Activated CD4-positive, alpha-beta T cell treated with anti-CD3 and anti-CD28 coated beads, Interleukin-2, amount 10 ng/mL, durations not matched to agents 7 days and 5 days (primary cell): Measurements from ENCODE around the gene IL1RL1. TPM values are rescaled to one million over a fixed set of nuclear protein-coding genes. Genes with fewer than 3 reads are reported as not detected.

Experiments used
- CTCF ChIA-PET: fragments of 350-600 bp; sonication (Branson Sonifier 250); formaldehyde crosslinking; loops from one replicate; lab custom pipeline; 2021; ENCODE audit warnings: antibody characterized with exemption; lab: Charles Lee
- POLR2A ChIA-PET: fragments of 350-600 bp; sonication (Branson Sonifier 250); formaldehyde crosslinking; loops from one replicate; lab custom pipeline; 2021; ENCODE audit warnings: antibody characterized with exemption; lab: Charles Lee
- DNase-seq: peaks from one replicate; pipeline ENCODE4 v3.0.0-alpha.2; 2020
- H3K27ac Mint-ChIP-seq: one replicate; pipeline ENCODE4 v1.8.0; 2021; ENCODE audit warnings: mild to moderate bottlenecking, moderate library complexity, mixed read lengths
- H3K27me3 Mint-ChIP-seq: one replicate; pipeline ENCODE4 v1.8.0; 2021; ENCODE audit warnings: mixed read lengths
- H3K36me3 Mint-ChIP-seq: one replicate; pipeline ENCODE4 v1.8.0; 2021; ENCODE audit warnings: low read depth, mixed read lengths
- H3K4me1 Mint-ChIP-seq: one replicate; pipeline ENCODE4 v1.8.0; 2021; ENCODE audit warnings: mixed read lengths
- H3K4me3 Mint-ChIP-seq: one replicate; pipeline ENCODE4 v1.8.0; 2021; ENCODE audit warnings: mild to moderate bottlenecking, moderate library complexity, mixed read lengths
- H3K9me3 Mint-ChIP-seq: one replicate; pipeline ENCODE4 v1.8.0; 2021; ENCODE audit warnings: mixed read lengths
- total RNA-seq, 2 experiments: library from RNA; stranded (reverse); gene quantifications; one replicate each; pipeline ENCODE4 v1.2.3, GENCODE V29; 2021

The IL1RL1 gene
- total RNA-seq, 2 experiments from 2014 or later, result 0.12 TPM; not detected in 1

DNA sequence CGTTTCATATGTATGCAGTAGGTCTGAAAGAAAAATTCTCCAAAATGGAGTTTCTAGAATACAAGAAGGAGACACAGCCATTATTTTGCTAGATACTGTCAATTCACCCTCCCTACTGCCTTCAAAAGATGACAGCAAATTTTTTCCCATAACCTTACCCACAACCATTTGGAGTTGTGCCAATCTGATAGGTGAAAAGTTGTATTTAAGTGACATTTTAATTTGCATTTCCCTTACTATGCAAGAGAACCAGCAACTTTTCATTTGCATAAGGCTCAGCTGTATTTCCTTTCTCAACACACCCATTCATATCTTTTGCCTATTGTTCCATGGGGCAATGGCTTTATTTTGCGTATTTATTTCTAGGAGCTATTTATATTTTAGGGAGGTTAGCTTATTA is 80.2 kb downstream of the IL1RL1 start:
- no peak overlapping the region for H3K27ac Mint-ChIP-seq
- no peak for DNase-seq
- H3K36me3 Mint-ChIP-seq, result peaks cover 58% of the 10 kb centered on the region
- CTCF ChIA-PET, result interaction anchor here (2.3 kb wide), 1 partner anchor 17 kb away, joined by 7 read pairs; no protein-coding TSS in a partner anchor
- peaks cover 2% of the 10 kb centered on the region for H3K9me3 Mint-ChIP-seq
- H3K27me3 Mint-ChIP-seq, result no peaks in the 10 kb centered on the region
- H3K4me3 Mint-ChIP-seq, result no peak overlapping the region
- POLR2A ChIA-PET, result no interaction called here
- H3K4me1 Mint-ChIP-seq, result peaks cover 11% of the 10 kb centered on the region

DNA sequence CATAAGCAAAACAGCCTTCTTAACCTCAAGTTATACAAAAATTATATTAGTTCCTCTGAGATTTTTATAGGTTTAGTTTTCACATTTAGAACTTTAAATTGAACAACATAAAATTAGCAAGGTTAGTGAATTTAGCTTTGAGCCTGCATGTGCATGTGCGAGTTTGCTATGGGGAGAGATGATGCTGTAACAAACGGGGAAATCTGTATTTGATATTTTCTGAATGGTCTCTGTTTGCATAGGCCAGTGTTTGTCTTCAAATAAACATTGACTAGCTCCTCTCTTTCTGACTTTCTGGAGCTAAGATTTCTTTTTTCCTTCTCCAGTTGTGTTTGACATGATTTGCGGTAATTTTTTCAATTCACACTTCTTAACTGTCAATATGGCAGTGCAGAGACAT is 80.7 kb downstream of the IL1RL1 start:
- H3K36me3 Mint-ChIP-seq, result peaks cover 53% of the 10 kb centered on the region
- ChIA-PET CTCF (interaction anchor here (2.3 kb wide), 1 partner anchor 17 kb away, joined by 7 read pairs; no protein-coding TSS in a partner anchor), POLR2A (no interaction called here)
- no peak overlapping the region for H3K4me3 Mint-ChIP-seq
- H3K4me1 Mint-ChIP-seq, result peaks cover 11% of the 10 kb centered on the region
- no peak for DNase-seq
- H3K9me3 Mint-ChIP-seq, result peaks cover 2% of the 10 kb centered on the region
- no peaks in the 10 kb centered on the region for H3K27me3 Mint-ChIP-seq
- no peak overlapping the region for H3K27ac Mint-ChIP-seq

DNA sequence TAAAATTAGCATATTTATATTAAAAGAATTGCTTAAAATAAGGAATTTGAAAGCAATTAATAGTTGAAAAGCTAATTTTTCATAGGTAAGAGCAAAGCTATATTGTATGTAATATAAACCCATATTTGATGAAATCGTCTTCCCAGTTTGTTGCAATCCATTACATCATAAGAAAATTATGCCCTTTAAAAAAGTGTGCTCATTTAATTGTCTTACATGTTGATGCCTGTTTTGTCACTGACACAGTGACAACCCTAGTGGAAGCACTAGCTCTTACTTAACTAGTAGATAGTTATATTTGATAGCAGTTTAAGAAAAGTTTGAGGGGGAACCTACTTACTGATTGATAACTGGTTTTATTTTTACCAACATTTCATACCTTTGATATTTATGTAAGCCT is 81.6 kb downstream of the IL1RL1 start:
- Mint-ChIP-seq H3K4me3 (no peak overlapping the region), H3K36me3 (peaks cover 47% of the 10 kb centered on the region), H3K4me1 (peaks cover 10% of the 10 kb centered on the region), H3K27ac (no peak overlapping the region), H3K9me3 (peaks cover 2% of the 10 kb centered on the region), H3K27me3 (no peaks in the 10 kb centered on the region)
- POLR2A ChIA-PET, result no interaction called here
- CTCF ChIA-PET, result interaction anchor here (2.3 kb wide), 1 partner anchor 16 kb away, joined by 7 read pairs; no protein-coding TSS in a partner anchor
- DNase-seq, result no peak

DNA sequence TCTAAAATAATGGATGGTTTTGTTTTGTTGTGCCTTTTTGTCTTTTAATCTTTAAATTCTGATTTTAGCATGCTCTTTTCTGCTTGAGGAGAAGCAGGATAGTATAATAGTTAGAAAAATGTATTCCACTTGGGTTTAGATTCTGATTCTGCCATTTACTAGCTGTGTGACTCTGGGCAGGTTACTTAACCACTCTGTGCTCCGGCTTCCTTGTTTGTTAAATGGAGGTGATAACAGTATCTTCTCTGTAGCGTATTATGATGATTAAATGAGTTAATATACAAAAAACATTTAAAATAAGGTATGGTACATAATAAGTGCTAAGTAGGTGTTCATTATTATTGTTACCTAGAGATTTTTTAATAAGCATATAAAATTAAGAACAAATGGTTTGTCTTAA is 84.6 kb downstream of the IL1RL1 start:
- Mint-ChIP-seq H3K27me3 (no peaks in the 10 kb centered on the region), H3K4me3 (no peak overlapping the region), H3K4me1 (peaks cover 23% of the 10 kb centered on the region), H3K27ac (no peak overlapping the region), H3K9me3 (peaks cover 2% of the 10 kb centered on the region), H3K36me3 (peaks cover 26% of the 10 kb centered on the region)
- CTCF ChIA-PET, result interaction anchor here (1.8 kb wide), 1 partner anchor 8 kb away, joined by 6 read pairs; no protein-coding TSS in a partner anchor
- POLR2A ChIA-PET, result interaction anchor here (0.7 kb wide), 1 partner anchor 40 kb away, joined by 3 read pairs; no protein-coding TSS in a partner anchor
- DNase-seq, result no peak

DNA sequence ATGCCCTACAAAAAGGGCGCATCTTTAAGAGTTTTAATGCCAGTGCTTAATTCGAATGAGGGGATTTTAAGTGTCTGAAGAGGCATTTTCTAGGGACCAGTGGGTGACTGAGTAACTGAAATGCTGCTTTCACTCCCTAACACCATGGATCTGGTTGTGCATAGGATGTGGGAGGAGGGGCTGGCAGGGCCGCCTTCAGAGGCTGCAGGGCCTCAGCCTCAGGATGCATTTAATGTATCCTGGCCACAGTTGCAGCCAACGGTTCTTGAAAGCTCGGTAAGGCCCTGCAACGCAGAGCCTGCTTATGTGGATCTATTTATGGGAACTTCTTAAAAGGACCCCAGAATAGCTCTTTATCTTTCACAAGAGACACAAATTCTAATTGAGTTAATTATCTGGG is 85.8 kb downstream of the IL1RL1 start:
- ChIA-PET CTCF (interaction anchor here (1.8 kb wide), 1 partner anchor 10 kb away, joined by 6 read pairs; no protein-coding TSS in a partner anchor), POLR2A (no interaction called here)
- H3K9me3 Mint-ChIP-seq, result peaks cover 3% of the 10 kb centered on the region
- no peak for DNase-seq
- H3K4me3 Mint-ChIP-seq, result no peak overlapping the region
- no peaks in the 10 kb centered on the region for H3K27me3 Mint-ChIP-seq
- peaks cover 17% of the 10 kb centered on the region for H3K36me3 Mint-ChIP-seq
- H3K4me1 Mint-ChIP-seq, result peaks cover 24% of the 10 kb centered on the region
- H3K27ac Mint-ChIP-seq, result no peak overlapping the region

DNA sequence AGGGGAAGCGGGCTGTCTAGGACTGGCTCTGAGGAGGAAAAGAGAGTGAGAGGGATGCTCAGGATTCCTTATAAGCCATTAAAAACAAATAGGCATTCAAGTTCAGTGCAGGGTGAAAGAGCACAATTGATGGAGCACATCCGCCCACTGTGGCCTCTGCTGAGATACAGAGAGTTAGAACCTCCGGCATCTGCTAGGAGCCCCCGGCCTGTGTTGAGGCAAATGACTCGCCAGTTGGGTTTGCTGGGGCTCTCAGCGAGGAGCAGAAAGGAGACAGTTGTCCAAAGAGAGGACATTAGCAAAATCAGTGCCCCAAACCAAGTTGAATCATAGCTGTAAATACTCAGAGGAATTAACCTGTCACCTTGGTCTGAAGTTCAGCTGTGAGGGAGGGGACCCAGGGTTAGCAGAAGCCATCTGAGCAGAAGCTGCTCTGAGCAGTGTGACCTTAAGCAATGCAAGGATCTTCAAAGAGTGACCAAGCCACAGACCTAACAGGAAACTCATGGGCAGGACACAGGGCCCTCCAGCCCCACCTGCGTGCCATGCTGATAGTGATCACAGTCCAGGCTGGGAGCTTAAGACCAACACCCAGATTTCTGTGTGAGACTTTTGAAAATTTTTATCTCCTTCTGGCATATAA is 88.3 kb downstream of the IL1RL1 start:
- peaks cover 5% of the 10 kb centered on the region for H3K36me3 Mint-ChIP-seq
- ChIA-PET CTCF (interaction anchor here (1.5 kb wide), 1 partner anchor 19 kb away, joined by 4 read pairs; no protein-coding TSS in a partner anchor), POLR2A (no interaction called here)
- DNase-seq, result no peak
- no peak overlapping the region for H3K4me3 Mint-ChIP-seq
- peaks cover 3% of the 10 kb centered on the region for H3K9me3 Mint-ChIP-seq
- peaks cover 24% of the 10 kb centered on the region for H3K4me1 Mint-ChIP-seq
- no peaks in the 10 kb centered on the region for H3K27me3 Mint-ChIP-seq
- H3K27ac Mint-ChIP-seq, result no peak overlapping the region

DNA sequence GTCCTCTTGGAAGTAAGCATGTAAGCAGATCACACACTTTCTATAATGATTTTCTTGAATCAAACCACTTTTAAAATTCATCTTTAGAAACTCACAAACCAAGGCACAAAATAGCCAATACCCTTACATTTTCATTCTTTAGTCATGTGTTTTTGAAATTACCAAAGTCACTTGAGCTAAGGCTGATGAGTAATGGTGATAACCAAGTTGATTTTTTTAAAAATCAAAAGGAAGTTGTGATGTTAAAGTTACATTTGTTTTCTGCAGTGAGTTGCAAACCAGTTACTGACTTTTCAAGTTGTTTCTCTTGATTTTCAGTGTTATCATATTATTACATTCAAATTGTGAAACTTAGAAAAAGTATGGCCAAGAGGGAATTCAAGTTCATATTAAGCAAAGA is 90.1 kb downstream of the IL1RL1 start:
- POLR2A ChIA-PET, result no interaction called here
- no peak for DNase-seq
- H3K27me3 Mint-ChIP-seq, result no peaks in the 10 kb centered on the region
- H3K36me3 Mint-ChIP-seq, result peaks cover 3% of the 10 kb centered on the region
- CTCF ChIA-PET, result interaction anchor here (1.0 kb wide), 1 partner anchor 99 kb away, joined by 3 read pairs; no protein-coding TSS in a partner anchor
- H3K27ac Mint-ChIP-seq, result no peak overlapping the region
- H3K9me3 Mint-ChIP-seq, result peaks cover 3% of the 10 kb centered on the region
- peaks cover 24% of the 10 kb centered on the region for H3K4me1 Mint-ChIP-seq
- no peak overlapping the region for H3K4me3 Mint-ChIP-seq

Other genes starting within 250 kb of the IL1RL1 start
- gene IL1R1, start 168.8 kb upstream of the IL1RL1 start, total RNA-seq, result 1 to 10 TPM in 1 of 2 experiments, under 1 TPM in 1; 0.81 to 1.3 TPM
- not detected for gene IL1RL2, start 124.5 kb upstream of the IL1RL1 start, total RNA-seq
- 10 to 100 TPM; 19.2 to 22.1 TPM for gene IL18R1, start 44.2 kb downstream of the IL1RL1 start, total RNA-seq
- 1 to 10 TPM; 3.8 TPM for gene IL18RAP, start 111.6 kb downstream of the IL1RL1 start, total RNA-seq
- under 1 TPM; 0.07 to 0.10 TPM for gene SLC9A4, start 161.7 kb downstream of the IL1RL1 start, total RNA-seq